Hepatocyte (in vitro differentiated cells): ENCODE data around the gene PRL. TPM values are rescaled to one million over a fixed set of nuclear protein-coding genes. Genes with fewer than 3 reads are reported as not detected.

Source experiments
- DNase-seq: peaks from one replicate; pipeline ENCODE4 v3.0.0-alpha.2; 2016; ENCODE audit warnings: low spot score
- H2AFZ ChIP-seq: fragments of 200-600 bp; sonication (generic); 2 replicates; pipeline ENCODE4 v1.6.0; 2016; ENCODE audit warnings: antibody characterized with exemption, mild to moderate bottlenecking
- H3K27ac ChIP-seq: fragments of 200-600 bp; sonication (generic); 2 replicates; pipeline ENCODE4 v1.5.1; 2016; ENCODE audit warnings: mild to moderate bottlenecking
- H3K27me3 ChIP-seq: fragments of 200-600 bp; sonication (generic); 2 replicates; pipeline ENCODE4 v1.6.1; 2016
- H3K36me3 ChIP-seq: fragments of 200-600 bp; sonication (generic); replicated peaks from 2 replicates; pipeline ENCODE4 v1.5.1; 2016; ENCODE audit warnings: low read depth; ENCODE audit not compliant: insufficient read depth
- H3K4me1 ChIP-seq: fragments of 200-600 bp; sonication (generic); 2 replicates; pipeline ENCODE4 v1.5.1; 2016; ENCODE audit warnings: mild to moderate bottlenecking, moderate library complexity; ENCODE audit not compliant: insufficient read depth
- H3K4me2 ChIP-seq: fragments of 200-600 bp; sonication (generic); 2 replicates; pipeline ENCODE4 v1.6.0; 2016
- H3K4me3 ChIP-seq: fragments of 200-600 bp; sonication (generic); 2 replicates; pipeline ENCODE4 v1.5.1; 2016; ENCODE audit warnings: mild to moderate bottlenecking
- H3K79me2 ChIP-seq: fragments of 200-600 bp; sonication (generic); 2 replicates; pipeline ENCODE4 v1.6.0; 2017; ENCODE audit warnings: mild to moderate bottlenecking
- H3K9me2 ChIP-seq: fragments of 200-600 bp; sonication (generic); replicated peaks from 2 replicates; pipeline ENCODE4 v1.6.0; 2017; ENCODE audit warnings: mild to moderate bottlenecking; ENCODE audit not compliant: insufficient read depth
- H3K9me3 ChIP-seq: fragments of 200-600 bp; sonication (generic); 2 replicates; pipeline ENCODE4 v1.5.1; 2016; ENCODE audit warnings: low read depth, mild to moderate bottlenecking
- H4K20me1 ChIP-seq: fragments of 200-600 bp; sonication (generic); 2 replicates; pipeline ENCODE4 v1.6.0; 2016; ENCODE audit warnings: mild to moderate bottlenecking; ENCODE audit not compliant: insufficient read depth, poor library complexity, severe bottlenecking
- CTCF ChIP-seq: fragments of 200-600 bp; sonication (generic); IDR thresholded peaks from 2 replicates; pipeline ENCODE4 v1.5.1; 2016; ENCODE audit warnings: antibody characterized with exemption, mild to moderate bottlenecking; ENCODE audit not compliant: poor library complexity
- EZH2 ChIP-seq: fragments of 200-600 bp; sonication (generic); IDR thresholded peaks from 2 replicates; pipeline ENCODE4 v1.6.1; 2016; ENCODE audit warnings: antibody characterized with exemption, mild to moderate bottlenecking, borderline replicate concordance
- EZH2phosphoT487 ChIP-seq: fragments of 200-600 bp; sonication (generic); IDR thresholded peaks from one replicate; pipeline ENCODE4 v1.6.1; 2018; ENCODE audit warnings: antibody characterized with exemption, mild to moderate bottlenecking, low read depth, moderate library complexity; ENCODE audit not compliant: unreplicated experiment, severe bottlenecking
- WGBS: methylation state at CpG from one replicate; pipeline ENCODE4 v1.1.6; 2016; ENCODE audit warnings: low lambda C conversion rate; ENCODE audit errors: missing lambda C conversion rate; 5-methylcytosine and 5-hydroxymethylcytosine counted together
- polyA plus RNA-seq: library from polyadenylated mRNA; unstranded; fragments of >200 nt; fragmentation: Nextera tagmentation; extraction: Ambion mirVana; gene quantifications from 2 replicates; pipeline ENCODE4 v1.2.1, GENCODE V29; 2016
- total RNA-seq: library from RNA; depleted of rRNA; stranded (reverse); fragments of >200 nt; gene quantifications from 2 replicates; pipeline ENCODE4 v1.2.3, GENCODE V29; 2014

PRL gene
- total and polyA plus RNA-seq, 2 experiments from 2014 or later: not detected

GRCh38 chr6:22239261-22239921, 57.4 kb downstream of the PRL start:
- Histone ChIP-seq H3K79me2 (no peaks in the 10 kb centered on the region), H3K27me3 (no peaks in the 10 kb centered on the region), H3K4me2 (no peak overlapping the region), H3K4me3 (no peak overlapping the region), H3K9me2 (no peaks in the 10 kb centered on the region), H2AFZ (no peak overlapping the region), H3K36me3 (no peaks in the 10 kb centered on the region), H3K9me3 (no peaks in the 10 kb centered on the region), H3K27ac (no peak overlapping the region), H4K20me1 (no peaks in the 10 kb centered on the region), H3K4me1 (no peaks in the 10 kb centered on the region)
- TF ChIP-seq CTCF (no peak), EZH2 (no peak), EZH2phosphoT487 (no peak)
- no peak for DNase-seq
- 69% methylated on average over 4 of the region's 4 CpGs for WGBS

GRCh38 chr6:22238861-22239260, 58.0 kb downstream of the PRL start:
- no peak for TF ChIP-seq EZH2
- no peak for TF ChIP-seq CTCF
- TF ChIP-seq EZH2phosphoT487: no peak
- no peaks in the 10 kb centered on the region for H3K9me2 ChIP-seq
- no peak overlapping the region for H3K4me2 ChIP-seq
- no peaks in the 10 kb centered on the region for H3K79me2 ChIP-seq
- no peak overlapping the region for H3K27ac ChIP-seq
- H3K4me1 ChIP-seq: no peaks in the 10 kb centered on the region
- H3K4me3 ChIP-seq: no peak overlapping the region
- no peak overlapping the region for H2AFZ ChIP-seq
- WGBS: 95% methylated on average over 4 of the region's 4 CpGs
- H3K36me3 ChIP-seq: no peaks in the 10 kb centered on the region
- no peaks in the 10 kb centered on the region for H4K20me1 ChIP-seq
- no peaks in the 10 kb centered on the region for H3K9me3 ChIP-seq
- no peaks in the 10 kb centered on the region for H3K27me3 ChIP-seq
- DNase-seq: no peak

- H2AFZ ChIP-seq: no peak overlapping the region
- H3K36me3 ChIP-seq: no peaks in the 10 kb centered on the region
- H4K20me1 ChIP-seq: no peaks in the 10 kb centered on the region
- H3K9me2 ChIP-seq: no peaks in the 10 kb centered on the region
- H3K79me2 ChIP-seq: no peaks in the 10 kb centered on the region
- no peak for TF ChIP-seq EZH2phosphoT487
- no peak for TF ChIP-seq EZH2
- TF ChIP-seq CTCF: no peak
- H3K4me2 ChIP-seq: no peak overlapping the region
- H3K4me3 ChIP-seq: no peak overlapping the region
- DNase-seq: no peak
- H3K4me1 ChIP-seq: no peaks in the 10 kb centered on the region
- H3K9me3 ChIP-seq: no peaks in the 10 kb centered on the region
- no peak overlapping the region for H3K27ac ChIP-seq
- H3K27me3 ChIP-seq: no peaks in the 10 kb centered on the region
- WGBS: 0% methylated on average over 1 of the region's 1 CpG
These were observed 59.3 kb downstream of the PRL start for GRCh38 chr6:22237526-22237925.
